Measurements from ENCODE around the gene CCSER1.

The CCSER1 gene

DNA sequence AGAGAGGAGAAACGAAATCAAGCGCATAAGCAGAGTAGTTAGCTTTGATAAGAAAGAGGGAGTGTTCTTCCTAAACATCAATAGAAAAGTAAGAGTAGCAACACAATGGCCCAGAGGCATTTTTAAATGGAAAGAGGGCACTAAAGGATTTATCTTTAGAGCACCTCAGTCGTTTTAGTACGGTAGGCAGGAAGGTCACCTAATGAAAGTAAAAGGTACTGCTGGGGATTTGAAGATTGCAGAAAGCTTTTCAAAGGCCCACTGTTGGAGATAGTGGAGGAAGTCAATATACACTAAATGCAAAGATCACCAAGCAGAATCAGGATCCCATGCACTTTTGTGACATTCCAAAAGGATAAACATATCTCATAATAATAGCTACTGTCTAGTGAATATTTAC, 1508.9 kb downstream of the CCSER1 start:
- TF ChIP-seq Cebpa-rat (IDR thresholded peaks at IDR 0.05), result no peak
- no peaks in the 10 kb centered on the region for H3K36me3 ChIP-seq
- H3K9me3 ChIP-seq (replicated peaks in 1 of 11), result no peaks in the 10 kb centered on the region
- no peak overlapping the region for H3K27ac ChIP-seq
- no peak overlapping the region for H3K4me3 ChIP-seq
- H4K20me1 ChIP-seq, result no peaks in the 10 kb centered on the region
- H3K4me1 ChIP-seq, result no peaks in the 10 kb centered on the region
- no peak overlapping the region for H3K9ac ChIP-seq
- H3K4me2 ChIP-seq, result no peak overlapping the region
- H3K27me3 ChIP-seq, result no peaks in the 10 kb centered on the region

Data from BLaER1 treated with 17β-estradiol and CSF1 and Interleukin-3, amounts not matched to agents 10 nM and 100 nM (cell line).